Measurements from ENCODE around the gene TRDN.

The TRDN gene

GRCh38 chr6:123518441-123519188, 118.1 kb downstream of the TRDN start:
- DNase-seq (ENCODE audit: low spot score): no peak
- H3K4me3 ChIP-seq: peak overlapping the region; percentile 15
- TF ChIP-seq CTCF (IDR thresholded peaks at IDR 0.05): no peak
- H3K27ac ChIP-seq: peak overlapping the region; percentile 49 to 67

- no peak for DNase-seq (ENCODE audit: low spot score)
- no peak for TF ChIP-seq CTCF (IDR thresholded peaks at IDR 0.05)
- H3K27ac ChIP-seq: peak overlapping the region in 1 of 2 donors; percentile 37
- H3K4me3 ChIP-seq: no peak overlapping the region
These were observed 121.0 kb downstream of the TRDN start for GRCh38 chr6:123515715-123516114.

GRCh38 chr6:123509112-123509511, 127.6 kb downstream of the TRDN start:
- TF ChIP-seq CTCF (IDR thresholded peaks at IDR 0.05): no peak
- DNase-seq (ENCODE audit: low spot score): no peak
- Histone ChIP-seq H3K4me3 (no peak overlapping the region), H3K27ac (no peak overlapping the region)

GRCh38 chr6:123508290-123508689, 128.5 kb downstream of the TRDN start:
- TF ChIP-seq CTCF (IDR thresholded peaks at IDR 0.05): no peak
- DNase-seq (ENCODE audit: low spot score): no peak
- H3K4me3 ChIP-seq: no peak overlapping the region
- no peak overlapping the region for H3K27ac ChIP-seq

- no peak for TF ChIP-seq CTCF (IDR thresholded peaks at IDR 0.05)
- no peak for DNase-seq (ENCODE audit: low spot score)
- H3K4me3 ChIP-seq: no peak overlapping the region
- H3K27ac ChIP-seq: no peak overlapping the region
These were observed 129.2 kb downstream of the TRDN start for GRCh38 chr6:123507582-123507981.

- H3K27ac ChIP-seq: no peak overlapping the region
- H3K4me3 ChIP-seq: no peak overlapping the region
- TF ChIP-seq CTCF (IDR thresholded peaks at IDR 0.05): no peak
- DNase-seq (ENCODE audit: low spot score): no peak
These were observed 133.1 kb downstream of the TRDN start for GRCh38 chr6:123503619-123504018.

GRCh38 chr6:123497025-123497424, 139.7 kb downstream of the TRDN start:
- no peak for TF ChIP-seq CTCF (IDR thresholded peaks at IDR 0.05)
- Histone ChIP-seq H3K27ac (no peak overlapping the region), H3K4me3 (no peak overlapping the region)
- no peak for DNase-seq (ENCODE audit: low spot score)

Data from coronary artery (tissue), 2 donors.